GM12892 (cell line): ENCODE measurements around the gene RTKN.

Experiments used
- POLR2A ChIP-seq: IDR thresholded peaks from 2 replicates; pipeline ENCODE4 v1.6.1; 2011; ENCODE audit warnings: low read depth, low read length, control low read depth
- POLR2AphosphoS5 ChIP-seq: IDR thresholded peaks from 2 replicates; pipeline ENCODE4 v1.6.1; 2011; ENCODE audit warnings: low read depth, low read length, control low read depth
- TAF1 ChIP-seq: IDR thresholded peaks from 2 replicates; pipeline ENCODE4 v1.6.1; 2011; ENCODE audit warnings: low read depth, mild to moderate bottlenecking, control low read depth, low read length, borderline replicate concordance

- TF ChIP-seq POLR2A (no peak), TAF1 (no peak), POLR2AphosphoS5 (no peak)
Observed at GRCh38 chr2:74401891-74402290, 39.8 kb downstream of the RTKN start.
